Measurements from ENCODE around the gene OR6Q1. TPM values are rescaled to one million over a fixed set of nuclear protein-coding genes. Genes with fewer than 3 reads are reported as not detected.

The OR6Q1 gene
- total RNA-seq, 1 experiment from 2014 or later = not detected

GRCh38 chr11:58023435-58023931 is 7.3 kb upstream of the OR6Q1 start, which contains the start of gene OR9Q1:
OR9Q1 (plus strand) TSS chr11:58023881; CDS start chr11:58179445, 155,564 bp downstream.
- H3K36me3 ChIP-seq (ENCODE audit: control insufficient read depth, insufficient read depth, low read length) = no peaks in the 10 kb centered on the region
- H3K4me1 ChIP-seq (ENCODE audit: control insufficient read depth, insufficient read depth, low read length) = no peaks in the 10 kb centered on the region
- ChIA-PET CTCF (no interaction called here), POLR2A (no interaction called here)
- BruUV-seq (replicated peaks) = no TSS peak
- no peaks in the 10 kb centered on the region for H3K9me3 ChIP-seq (ENCODE audit: control insufficient read depth, insufficient read depth, low read depth, low read length)
- intact Hi-C loops (cut with micrococcal nuclease; ENCODE audit: unreplicated experiment) = no loop called here
- no peak for TF ChIP-seq CTCF (IDR thresholded peaks at IDR 0.05)
- no peak for TF ChIP-seq REST (IDR thresholded peaks at IDR 0.05; ENCODE audit: insufficient read depth in 1 of 2, low read depth in 2 of 2, low read length in 1 of 2)
- TF ChIP-seq SIN3A (IDR thresholded peaks at IDR 0.05; ENCODE audit: borderline replicate concordance, insufficient read depth, low read depth, low read length) = no peak
- TF ChIP-seq POLR2AphosphoS5 (IDR thresholded peaks at IDR 0.05; ENCODE audit: low read depth, low read length) = no peak
- TF ChIP-seq TCF7L2 (IDR thresholded peaks at IDR 0.05; ENCODE audit: low read depth, low read length) = no peak
- in situ Hi-C loops (cut with HindIII; ENCODE audit: low pct_unique_long_range_greater_than_20kb, low sequenced_read_pairs) = no loop called here
- ATAC-seq (no peak), DNase-seq (ENCODE audit: low read depth, low spot score) (no peak)
- no peak within 1 kb of the TSS for H3K27ac ChIP-seq (ENCODE audit: low read length)
- H3K4me3 ChIP-seq (ENCODE audit: low read depth in 2 of 2, low read length in 2 of 2) = no peak within 1 kb of the TSS
- H3K27me3 ChIP-seq (ENCODE audit: control insufficient read depth, insufficient read depth, low read length) = no peaks in the 10 kb centered on the region; the same call in 1 of the 2 replicates

- ChIA-PET CTCF (no interaction called here), POLR2A (no interaction called here)
- no peak overlapping the region for H3K27ac ChIP-seq (ENCODE audit: low read length)
- no peaks in the 10 kb centered on the region; the same call in 1 of the 2 replicates for H3K27me3 ChIP-seq (ENCODE audit: control insufficient read depth, insufficient read depth, low read length)
- DNase-seq (ENCODE audit: low read depth, low spot score) (no peak), ATAC-seq (no peak)
- H3K4me3 ChIP-seq (ENCODE audit: low read depth in 2 of 2, low read length in 2 of 2) = no peak overlapping the region
- no peaks in the 10 kb centered on the region for H3K9me3 ChIP-seq (ENCODE audit: control insufficient read depth, insufficient read depth, low read depth, low read length)
- in situ Hi-C loops (cut with HindIII; ENCODE audit: low pct_unique_long_range_greater_than_20kb, low sequenced_read_pairs) (no loop called here), intact Hi-C loops (cut with micrococcal nuclease; ENCODE audit: unreplicated experiment) (no loop called here)
- TF ChIP-seq POLR2AphosphoS5 (IDR thresholded peaks at IDR 0.05; ENCODE audit: low read depth, low read length) = no peak
- TF ChIP-seq SIN3A (IDR thresholded peaks at IDR 0.05; ENCODE audit: borderline replicate concordance, insufficient read depth, low read depth, low read length) = no peak
- no peak for TF ChIP-seq TCF7L2 (IDR thresholded peaks at IDR 0.05; ENCODE audit: low read depth, low read length)
- no peak for TF ChIP-seq CTCF (IDR thresholded peaks at IDR 0.05)
- no peak for TF ChIP-seq REST (IDR thresholded peaks at IDR 0.05; ENCODE audit: insufficient read depth in 1 of 2, low read depth in 2 of 2, low read length in 1 of 2)
- no peaks in the 10 kb centered on the region for H3K4me1 ChIP-seq (ENCODE audit: control insufficient read depth, insufficient read depth, low read length)
- no TSS peak for BruUV-seq (replicated peaks)
- H3K36me3 ChIP-seq (ENCODE audit: control insufficient read depth, insufficient read depth, low read length) = no peaks in the 10 kb centered on the region
Observed at GRCh38 chr11:58024601-58025091, 6.1 kb upstream of the OR6Q1 start.

All from Panc1 (cell line).